ENCODE results near the gene ITIH4. TPM values are rescaled to one million over a fixed set of nuclear protein-coding genes. Genes with fewer than 3 reads are reported as not detected.

ITIH4 gene
- total and polyA plus RNA-seq, 9 of the 15 experiments (the other 6 are each of a cell fraction or from before 2014, with no cell fraction given): 0.09 to 0.62 (median 0.20) TPM; not detected in 6

DNA sequence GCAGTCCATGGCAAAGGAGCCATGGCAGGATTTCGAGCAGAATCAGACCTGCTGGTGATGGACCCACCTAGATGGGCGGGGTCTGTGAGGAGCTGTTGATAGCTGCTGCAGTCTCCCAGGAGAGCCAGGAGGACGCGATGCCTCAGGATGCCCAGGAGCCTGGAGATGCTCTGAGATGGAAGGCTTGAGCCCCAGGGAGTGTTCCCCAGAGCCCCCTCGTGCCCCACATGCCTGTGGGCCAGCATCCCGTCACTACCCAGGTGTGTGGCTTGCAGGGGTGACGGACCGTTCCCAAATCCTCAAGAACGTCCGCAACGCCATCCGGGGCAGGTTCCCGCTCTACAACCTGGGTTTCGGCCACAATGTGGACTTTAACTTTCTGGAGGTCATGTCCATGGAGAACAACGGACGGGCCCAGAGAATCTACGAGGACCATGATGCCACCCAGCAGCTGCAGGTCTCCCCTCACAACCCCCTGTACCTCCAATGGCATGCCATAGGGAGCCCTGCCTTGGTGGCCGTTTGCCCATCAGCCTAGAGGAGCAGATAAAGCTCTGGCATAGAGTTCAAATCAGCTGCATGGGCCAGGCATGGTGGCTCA lies 46.4 kb downstream of the ITIH4 start:
- no peak for TF ChIP-seq ELK1 (CRISPR knock-in tag; IDR thresholded peaks at IDR 0.05)
- no peak for TF ChIP-seq FOXM1 (IDR thresholded peaks at IDR 0.05; ENCODE audit: low read depth)
- TF ChIP-seq FOXM1 (CRISPR knock-in tag; IDR thresholded peaks at IDR 0.05; ENCODE audit: low read depth): no peak
- no peak for TF ChIP-seq ZNF212 (CRISPR knock-in tag; IDR thresholded peaks at IDR 0.05)
- no peak for TF ChIP-seq NR3C1 (CRISPR knock-in tag; IDR thresholded peaks at IDR 0.05)
- TF ChIP-seq XRCC4 (IDR thresholded peaks at IDR 0.05; ENCODE audit: extremely low read depth, insufficient read depth, insufficient read length): no peak
- TF ChIP-seq SAFB (IDR thresholded peaks at IDR 0.05; ENCODE audit: borderline replicate concordance, low read depth, low read length): no peak
- no peak for TF ChIP-seq NCOA1 (IDR thresholded peaks at IDR 0.05; ENCODE audit: low read depth)
- TF ChIP-seq RBM22 (IDR thresholded peaks at IDR 0.05; ENCODE audit: low read depth, low read length, poor library complexity, severe bottlenecking): no peak
- TF ChIP-seq, protein P1, sequence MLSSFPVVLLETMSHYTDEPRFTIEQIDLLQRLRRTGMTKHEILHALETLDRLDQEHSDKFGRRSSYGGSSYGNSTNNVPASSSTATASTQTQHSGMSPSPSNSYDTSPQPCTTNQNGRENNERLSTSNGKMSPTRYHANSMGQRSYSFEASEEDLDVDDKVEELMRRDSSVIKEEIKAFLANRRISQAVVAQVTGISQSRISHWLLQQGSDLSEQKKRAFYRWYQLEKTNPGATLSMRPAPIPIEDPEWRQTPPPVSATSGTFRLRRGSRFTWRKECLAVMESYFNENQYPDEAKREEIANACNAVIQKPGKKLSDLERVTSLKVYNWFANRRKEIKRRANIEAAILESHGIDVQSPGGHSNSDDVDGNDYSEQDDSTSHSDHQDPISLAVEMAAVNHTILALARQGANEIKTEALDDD (IDR thresholded peaks at IDR 0.05): no peak
- TF ChIP-seq ZNF282 (CRISPR knock-in tag; IDR thresholded peaks at IDR 0.05): no peak
- TF ChIP-seq SMAD1 (IDR thresholded peaks at IDR 0.05; ENCODE audit: low read depth, low read length, partially characterized antibody): no peak
- no peak for TF ChIP-seq ELF4 (CRISPR knock-in tag; IDR thresholded peaks at IDR 0.05)
- TF ChIP-seq PCBP2 (IDR thresholded peaks at IDR 0.05; ENCODE audit: low read depth, low read length, poor library complexity, severe bottlenecking): no peak
- no peak for TF ChIP-seq TCF7 (IDR thresholded peaks at IDR 0.05; ENCODE audit: borderline replicate concordance)
- TF ChIP-seq ZNF347 (CRISPR knock-in tag; IDR thresholded peaks at IDR 0.05; ENCODE audit: low read depth): no peak
- no peak for TF ChIP-seq ELF1 (tag; IDR thresholded peaks at IDR 0.05)
- no peak for TF ChIP-seq CXXC5 (CRISPR knock-in tag; IDR thresholded peaks at IDR 0.05)
- no peak overlapping the region for H3K4me3 ChIP-seq
- no peak overlapping the region for H2AFZ ChIP-seq (ENCODE audit: low read depth, low read length)
- WGBS (ENCODE audit: insufficient coverage, low coverage, missing lambda C conversion rate): 22% methylated on average over 14 of the region's 18 CpGs
- no peak overlapping the region for H3K4me2 ChIP-seq (ENCODE audit: insufficient read depth, low read length)
- H3K4me1 ChIP-seq (replicated peaks in 1 of 2; ENCODE audit: control insufficient read depth in 2 of 2, insufficient read depth in 2 of 2, low read length in 2 of 2): peaks cover 0 to 3% of the 10 kb centered on the region in 2 experiments; a peak in 1 of 5 replicates
- in situ Hi-C loops (cut with MboI) (no loop called here), intact Hi-C loops (cut with micrococcal nuclease) (no loop called here)
- H3K27me3 ChIP-seq (ENCODE audit: control insufficient read depth in 2 of 2, insufficient read depth in 2 of 2, low read length in 2 of 2): peaks cover 0 to 28% of the 10 kb centered on the region in 2 experiments; a peak in 2 of 5 replicates
- no peak for FAIRE-seq
- CTCF ChIA-PET (ENCODE audit: low intra/inter-chr PET ratio): no interaction called here
- no peak for ATAC-seq
- POLR2A ChIA-PET: interaction anchor here (0.6 kb wide), 1 partner anchor 305 kb away, joined by 4 read pairs; no protein-coding TSS in a partner anchor
- no peaks in the 10 kb centered on the region for H3K36me3 ChIP-seq (ENCODE audit: control insufficient read depth, insufficient read depth, low read length)
- no TSS peak for BruUV-seq (replicated peaks)
- no peaks in the 10 kb centered on the region for H3K9me1 ChIP-seq (ENCODE audit: control insufficient read depth, insufficient read depth, low read length)
- no peaks in the 10 kb centered on the region for H3K79me2 ChIP-seq (ENCODE audit: control insufficient read depth, insufficient read depth, low read length)
- no peaks in the 10 kb centered on the region for H4K20me1 ChIP-seq (replicated peaks; ENCODE audit: control insufficient read depth, insufficient read depth, low read length)
- H3K9me3 ChIP-seq (replicated peaks; ENCODE audit: control insufficient read depth, insufficient read depth, low read depth, low read length): no peaks in the 10 kb centered on the region
- DNase-seq (ENCODE audit: extremely low read depth in 1 of 4, low spot score in 3 of 4): no peak
- no peak overlapping the region for H3K27ac ChIP-seq (ENCODE audit: extremely low read depth, low read depth, low read length)
- H3K9ac ChIP-seq (ENCODE audit: insufficient read depth in 1 of 2, low read depth in 2 of 2, low read length in 2 of 2): no peak overlapping the region

Data from K562 (cell line).